Measurements from ENCODE around the gene LIN7B.

Gene LIN7B

GRCh38 chr19:49070416-49070815 is 43.8 kb upstream of the LIN7B start:
- Histone ChIP-seq H3K36me3 (ENCODE audit: control insufficient read depth in 2 of 2, insufficient read depth in 1 of 2, low read length in 2 of 2) (no peaks in the 10 kb centered on the region), H3K4me1 (ENCODE audit: control insufficient read depth, insufficient read depth, low read length) (peaks cover 4% of the 10 kb centered on the region), H3K27ac (ENCODE audit: extremely low read depth, low read depth, low read length) (no peak overlapping the region), H3K9me3 (ENCODE audit: control insufficient read depth, insufficient read depth, low read depth, low read length) (no peaks in the 10 kb centered on the region), H3K4me3 (ENCODE audit: low read depth, low read length) (no peak overlapping the region)
- ChIA-PET CTCF (interaction anchor here (0.5 to 3.3 kb wide), 4 partner anchors 10 to 679 kb away, joined by 3 to 25 read pairs (median 8); partner anchors contain the start of gene KDELR1), POLR2A (interaction anchor here (0.6 to 0.7 kb wide), 2 partner anchors 56 to 77 kb away, joined by 3 to 8 read pairs; partner anchors contain the start of gene RUVBL2)
- TF ChIP-seq ZBTB7A (tag by site-specific recombination; IDR thresholded peaks at IDR 0.05; ENCODE audit: low read depth) = no peak
- TF ChIP-seq ZNF433 (tag by site-specific recombination; IDR thresholded peaks at IDR 0.05; ENCODE audit: low read depth) = no peak
- TF ChIP-seq IKZF3 (tag by site-specific recombination; IDR thresholded peaks at IDR 0.05) = no peak

DNA sequence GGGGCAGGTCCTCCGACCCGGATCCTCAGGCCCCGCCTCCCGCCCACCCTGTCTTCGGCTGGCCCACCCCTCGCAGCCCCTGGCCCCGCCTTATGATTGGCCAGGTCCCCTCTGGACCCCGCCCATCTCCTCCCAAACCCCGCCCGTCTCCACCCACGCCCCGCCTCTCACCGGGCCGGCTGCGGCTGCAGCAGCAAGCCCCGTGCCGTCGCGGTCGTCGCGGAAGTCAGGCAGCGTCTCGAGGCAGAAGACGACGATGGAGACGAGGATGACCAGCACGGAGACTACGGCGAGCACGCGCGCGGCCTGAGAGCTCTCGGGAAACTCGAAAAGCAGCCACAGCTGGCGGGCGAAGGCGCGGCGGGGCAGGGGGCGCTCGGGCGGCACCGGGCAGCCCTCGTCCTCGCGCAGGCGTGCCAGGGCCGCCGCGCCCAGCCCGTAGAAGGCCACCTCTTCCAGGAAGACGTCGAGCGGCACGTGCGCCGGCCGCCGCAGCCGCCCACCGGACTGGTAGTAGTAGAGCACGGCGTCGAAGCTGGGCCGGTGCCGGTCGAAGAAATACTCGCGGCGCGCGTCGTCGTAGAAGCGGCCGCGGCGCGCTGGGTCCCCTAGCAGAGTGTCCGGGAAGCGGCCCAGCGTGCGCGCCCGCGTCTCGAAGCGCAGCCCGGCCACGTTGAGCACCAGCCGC is 42.2 kb upstream of the LIN7B start:
- Histone ChIP-seq H3K36me3 (ENCODE audit: control insufficient read depth in 2 of 2, insufficient read depth in 1 of 2, low read length in 2 of 2) (no peaks in the 10 kb centered on the region), H3K9me3 (ENCODE audit: control insufficient read depth, insufficient read depth, low read depth, low read length) (no peaks in the 10 kb centered on the region), H3K27ac (ENCODE audit: extremely low read depth, low read depth, low read length) (no peak overlapping the region), H3K4me1 (ENCODE audit: control insufficient read depth, insufficient read depth, low read length) (peaks cover 4% of the 10 kb centered on the region), H3K4me3 (ENCODE audit: low read depth, low read length) (no peak overlapping the region)
- TF ChIP-seq, protein P1, sequence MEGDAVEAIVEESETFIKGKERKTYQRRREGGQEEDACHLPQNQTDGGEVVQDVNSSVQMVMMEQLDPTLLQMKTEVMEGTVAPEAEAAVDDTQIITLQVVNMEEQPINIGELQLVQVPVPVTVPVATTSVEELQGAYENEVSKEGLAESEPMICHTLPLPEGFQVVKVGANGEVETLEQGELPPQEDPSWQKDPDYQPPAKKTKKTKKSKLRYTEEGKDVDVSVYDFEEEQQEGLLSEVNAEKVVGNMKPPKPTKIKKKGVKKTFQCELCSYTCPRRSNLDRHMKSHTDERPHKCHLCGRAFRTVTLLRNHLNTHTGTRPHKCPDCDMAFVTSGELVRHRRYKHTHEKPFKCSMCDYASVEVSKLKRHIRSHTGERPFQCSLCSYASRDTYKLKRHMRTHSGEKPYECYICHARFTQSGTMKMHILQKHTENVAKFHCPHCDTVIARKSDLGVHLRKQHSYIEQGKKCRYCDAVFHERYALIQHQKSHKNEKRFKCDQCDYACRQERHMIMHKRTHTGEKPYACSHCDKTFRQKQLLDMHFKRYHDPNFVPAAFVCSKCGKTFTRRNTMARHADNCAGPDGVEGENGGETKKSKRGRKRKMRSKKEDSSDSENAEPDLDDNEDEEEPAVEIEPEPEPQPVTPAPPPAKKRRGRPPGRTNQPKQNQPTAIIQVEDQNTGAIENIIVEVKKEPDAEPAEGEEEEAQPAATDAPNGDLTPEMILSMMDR (tag by site-specific recombination; IDR thresholded peaks at IDR 0.05) = no peak
- TF ChIP-seq ZNF280C (tag by site-specific recombination; IDR thresholded peaks at IDR 0.05) (no peak), ZNF449 (tag by site-specific recombination; IDR thresholded peaks at IDR 0.05) (no peak), ZNF174 (tag by site-specific recombination; IDR thresholded peaks at IDR 0.05) (no peak), ZNF426 (tag by site-specific recombination; IDR thresholded peaks at IDR 0.05) (no peak), SP2 (tag by site-specific recombination; IDR thresholded peaks at IDR 0.05) (peak; percentile 37), ZIC2 (tag by site-specific recombination; IDR thresholded peaks at IDR 0.05) (no peak), KLF1 (tag by site-specific recombination; IDR thresholded peaks at IDR 0.05) (peak; percentile 92), KLF8 (tag by site-specific recombination; IDR thresholded peaks at IDR 0.05) (peak; percentile 96)
- TF ChIP-seq, protein P2, sequence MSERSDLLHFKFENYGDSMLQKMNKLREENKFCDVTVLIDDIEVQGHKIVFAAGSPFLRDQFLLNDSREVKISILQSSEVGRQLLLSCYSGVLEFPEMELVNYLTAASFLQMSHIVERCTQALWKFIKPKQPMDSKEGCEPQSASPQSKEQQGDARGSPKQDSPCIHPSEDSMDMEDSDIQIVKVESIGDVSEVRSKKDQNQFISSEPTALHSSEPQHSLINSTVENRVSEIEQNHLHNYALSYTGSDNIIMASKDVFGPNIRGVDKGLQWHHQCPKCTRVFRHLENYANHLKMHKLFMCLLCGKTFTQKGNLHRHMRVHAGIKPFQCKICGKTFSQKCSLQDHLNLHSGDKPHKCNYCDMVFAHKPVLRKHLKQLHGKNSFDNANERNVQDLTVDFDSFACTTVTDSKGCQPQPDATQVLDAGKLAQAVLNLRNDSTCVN (tag by site-specific recombination; optimal IDR thresholded peaks at IDR 0.05) = no peak
- ChIA-PET CTCF (interaction anchor here (0.5 to 3.3 kb wide), 8 partner anchors 12 to 293 kb away, joined by 3 to 25 read pairs (median 3); no protein-coding TSS in a partner anchor), POLR2A (no interaction called here)

Data from HEK293 (cell line).